B cell (primary cell): ENCODE measurements around the gene PJVK.

ENCODE experiments used
- EZH2 ChIP-seq: IDR thresholded peaks from 2 replicates; pipeline ENCODE4 v1.6.1; 2012; ENCODE audit warnings: borderline replicate concordance, low read depth, mild to moderate bottlenecking, moderate library complexity, low read length; ENCODE audit not compliant: insufficient read depth, poor library complexity, severe bottlenecking
- TF ChIP-seq, protein P1 (sequence below): fragments of 200-600 bp; IDR thresholded peaks from one replicate; pipeline ENCODE4 v1.8.0; 2022; ENCODE audit warnings: antibody characterized with exemption, mild to moderate bottlenecking

DNA sequence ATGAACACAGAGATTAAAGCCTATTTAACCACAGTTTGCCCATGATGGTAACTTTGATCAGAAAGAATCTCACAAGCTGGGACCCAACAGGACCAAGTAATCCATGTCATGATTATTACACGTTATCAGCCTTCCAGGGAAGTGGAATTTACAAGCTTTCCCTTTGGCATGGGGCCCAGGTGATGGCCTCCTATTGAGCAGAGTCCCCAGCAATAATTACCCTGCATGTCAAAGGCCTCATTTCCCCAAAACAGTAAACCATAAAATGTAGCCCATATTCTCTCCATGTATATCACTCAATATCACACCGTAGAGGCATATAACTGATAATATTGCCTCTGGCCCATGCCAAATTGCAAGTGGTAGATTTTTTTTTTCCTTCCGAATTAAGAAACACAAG lies 39.1 kb upstream of the PJVK start:
- no peak for TF ChIP-seq EZH2
- TF ChIP-seq, protein P1, sequence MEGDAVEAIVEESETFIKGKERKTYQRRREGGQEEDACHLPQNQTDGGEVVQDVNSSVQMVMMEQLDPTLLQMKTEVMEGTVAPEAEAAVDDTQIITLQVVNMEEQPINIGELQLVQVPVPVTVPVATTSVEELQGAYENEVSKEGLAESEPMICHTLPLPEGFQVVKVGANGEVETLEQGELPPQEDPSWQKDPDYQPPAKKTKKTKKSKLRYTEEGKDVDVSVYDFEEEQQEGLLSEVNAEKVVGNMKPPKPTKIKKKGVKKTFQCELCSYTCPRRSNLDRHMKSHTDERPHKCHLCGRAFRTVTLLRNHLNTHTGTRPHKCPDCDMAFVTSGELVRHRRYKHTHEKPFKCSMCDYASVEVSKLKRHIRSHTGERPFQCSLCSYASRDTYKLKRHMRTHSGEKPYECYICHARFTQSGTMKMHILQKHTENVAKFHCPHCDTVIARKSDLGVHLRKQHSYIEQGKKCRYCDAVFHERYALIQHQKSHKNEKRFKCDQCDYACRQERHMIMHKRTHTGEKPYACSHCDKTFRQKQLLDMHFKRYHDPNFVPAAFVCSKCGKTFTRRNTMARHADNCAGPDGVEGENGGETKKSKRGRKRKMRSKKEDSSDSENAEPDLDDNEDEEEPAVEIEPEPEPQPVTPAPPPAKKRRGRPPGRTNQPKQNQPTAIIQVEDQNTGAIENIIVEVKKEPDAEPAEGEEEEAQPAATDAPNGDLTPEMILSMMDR, result no peak
